Fibroblast of the aortic adventitia (primary cell): ENCODE data around the gene SFXN5. TPM values are rescaled to one million over a fixed set of nuclear protein-coding genes. Genes with fewer than 3 reads are reported as not detected.

Experiments used
- DNase-seq: peaks from one replicate; pipeline ENCODE4 v3.0.0-alpha.2; 2010; ENCODE audit warnings: low read depth
- H3K4me3 ChIP-seq: 2 replicates; pipeline ENCODE4 v1.5.1; 2011; ENCODE audit warnings: low read depth, mild to moderate bottlenecking, control low read depth, low read length, moderate library complexity
- total RNA-seq: library from RNA; depleted of rRNA; stranded (reverse); fragments of >200 nt; gene quantifications from 2 replicates; pipeline ENCODE4 v1.2.3, GENCODE V29; 2012; ENCODE audit warnings: low replicate concordance
- TF ChIP-seq, protein P1 (sequence below): IDR thresholded peaks from 2 replicates; pipeline ENCODE4 v1.5.1; 2011; ENCODE audit warnings: mild to moderate bottlenecking, low read length, control low read depth, inconsistent platforms; ENCODE audit not compliant: insufficient read depth

SFXN5 gene
- total RNA-seq, 1 donor = 19.0 TPM

GRCh38 chr2:72973137-72973535 is 98.4 kb downstream of the SFXN5 start:
- TF ChIP-seq, protein P1, sequence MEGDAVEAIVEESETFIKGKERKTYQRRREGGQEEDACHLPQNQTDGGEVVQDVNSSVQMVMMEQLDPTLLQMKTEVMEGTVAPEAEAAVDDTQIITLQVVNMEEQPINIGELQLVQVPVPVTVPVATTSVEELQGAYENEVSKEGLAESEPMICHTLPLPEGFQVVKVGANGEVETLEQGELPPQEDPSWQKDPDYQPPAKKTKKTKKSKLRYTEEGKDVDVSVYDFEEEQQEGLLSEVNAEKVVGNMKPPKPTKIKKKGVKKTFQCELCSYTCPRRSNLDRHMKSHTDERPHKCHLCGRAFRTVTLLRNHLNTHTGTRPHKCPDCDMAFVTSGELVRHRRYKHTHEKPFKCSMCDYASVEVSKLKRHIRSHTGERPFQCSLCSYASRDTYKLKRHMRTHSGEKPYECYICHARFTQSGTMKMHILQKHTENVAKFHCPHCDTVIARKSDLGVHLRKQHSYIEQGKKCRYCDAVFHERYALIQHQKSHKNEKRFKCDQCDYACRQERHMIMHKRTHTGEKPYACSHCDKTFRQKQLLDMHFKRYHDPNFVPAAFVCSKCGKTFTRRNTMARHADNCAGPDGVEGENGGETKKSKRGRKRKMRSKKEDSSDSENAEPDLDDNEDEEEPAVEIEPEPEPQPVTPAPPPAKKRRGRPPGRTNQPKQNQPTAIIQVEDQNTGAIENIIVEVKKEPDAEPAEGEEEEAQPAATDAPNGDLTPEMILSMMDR = no peak
- H3K4me3 ChIP-seq = no peak overlapping the region
- no peak for DNase-seq

- TF ChIP-seq, protein P1 = no peak
- no peak for DNase-seq
These were observed 99.0 kb downstream of the SFXN5 start for GRCh38 chr2:72972352-72973136.

DNA sequence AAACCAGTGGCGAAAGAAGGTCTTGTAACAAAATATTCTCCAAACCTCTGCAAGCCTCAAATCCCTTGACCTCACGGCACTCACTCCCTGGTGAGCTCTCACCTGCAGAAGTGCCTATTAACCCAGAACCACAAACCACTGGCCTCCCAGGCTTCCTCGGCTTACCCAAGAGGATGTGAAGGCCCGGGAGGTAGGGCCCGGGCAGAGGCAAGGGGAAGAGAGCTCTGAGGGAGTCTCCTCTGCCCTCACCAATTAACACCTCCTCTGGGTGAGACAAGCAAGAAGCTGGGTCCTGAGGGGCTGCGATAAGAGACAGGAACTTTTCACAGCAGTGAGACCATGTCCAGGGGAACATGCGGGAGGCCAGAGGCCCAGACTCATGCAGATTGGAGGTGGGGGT is 100.5 kb downstream of the SFXN5 start:
- TF ChIP-seq, protein P1 = no peak
- no peak overlapping the region for H3K4me3 ChIP-seq
- no peak for DNase-seq

More at GRCh38 chr2:72972352-72973136, 99.0 kb downstream of the SFXN5 start:
- no peak overlapping the region for H3K4me3 ChIP-seq

GRCh38 chr2:72969706-72970105 is 101.8 kb downstream of the SFXN5 start:
- TF ChIP-seq, protein P1 = no peak
- no peak overlapping the region for H3K4me3 ChIP-seq
- DNase-seq = no peak

DNA sequence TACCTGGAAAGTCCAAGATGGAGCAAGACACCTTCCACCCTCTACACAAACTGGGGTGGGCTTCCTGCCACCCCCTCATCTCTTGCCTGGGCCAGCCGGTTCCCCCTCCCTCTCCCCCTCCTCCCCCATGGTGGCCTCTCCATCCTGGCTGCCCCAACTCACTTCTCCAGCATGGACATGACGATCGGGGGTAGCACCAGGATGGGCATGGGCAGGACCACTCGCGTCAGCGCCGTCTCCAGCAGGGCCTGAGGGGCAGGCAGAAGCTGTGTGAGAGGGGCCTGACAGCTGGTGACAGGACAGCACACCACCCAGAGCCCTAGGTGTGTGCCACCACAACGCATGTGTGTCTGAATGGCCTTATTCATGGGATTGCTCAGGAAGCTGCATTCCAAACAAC is 103.2 kb downstream of the SFXN5 start:
- TF ChIP-seq, protein P1 = no peak
- DNase-seq = no peak
- no peak overlapping the region for H3K4me3 ChIP-seq

DNA sequence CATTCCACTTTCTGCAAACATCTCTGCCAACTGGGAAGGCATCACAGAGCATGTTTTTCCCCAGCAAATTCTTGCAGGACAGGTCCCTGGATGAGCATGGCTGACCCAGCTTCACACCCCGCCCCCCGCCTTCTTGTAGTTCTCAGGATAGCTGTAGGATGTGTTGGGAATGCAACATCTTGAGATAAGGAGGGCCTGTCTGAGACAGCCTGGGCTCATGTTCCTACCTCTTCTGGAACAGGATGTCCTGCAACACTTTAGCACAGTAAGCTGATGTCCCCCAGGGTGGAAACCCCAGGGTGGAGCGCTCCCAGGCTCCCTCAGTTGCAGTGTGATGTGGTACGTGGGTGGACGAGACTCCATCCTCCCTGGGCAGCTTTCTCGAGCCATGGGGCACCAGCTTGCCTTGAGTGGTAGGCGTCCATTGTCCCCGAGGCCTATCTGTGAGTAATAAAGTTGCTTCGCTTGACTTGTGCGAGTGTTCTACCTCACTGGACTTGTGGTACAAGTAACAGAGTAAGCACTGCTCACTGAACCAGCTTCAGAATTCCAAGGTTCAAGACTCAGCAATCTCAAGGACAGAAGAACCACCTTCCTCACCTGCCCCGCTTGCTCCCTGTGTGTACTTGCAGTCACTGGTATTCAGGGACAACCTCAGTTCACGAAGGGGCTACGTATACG is 105.6 kb downstream of the SFXN5 start:
- TF ChIP-seq, protein P1 = no peak
- no peak for DNase-seq
- H3K4me3 ChIP-seq = no peak overlapping the region
